DMS153 (cell line): Measurements from ENCODE around the gene INVS.
A peak's percentile ranks its signal among the peaks of the same experiment; 100 is the strongest.
"Not testable (repeated sequence)": the region's sequence is repeated elsewhere in the genome, so short reads cannot be mapped to it uniquely, and the experiment has no call there.

ENCODE experiments used
- DNase-seq: peaks from one replicate; lab custom pipeline; 2025; lab: John Stamatoyannopoulos, UW

The INVS gene, protein sequence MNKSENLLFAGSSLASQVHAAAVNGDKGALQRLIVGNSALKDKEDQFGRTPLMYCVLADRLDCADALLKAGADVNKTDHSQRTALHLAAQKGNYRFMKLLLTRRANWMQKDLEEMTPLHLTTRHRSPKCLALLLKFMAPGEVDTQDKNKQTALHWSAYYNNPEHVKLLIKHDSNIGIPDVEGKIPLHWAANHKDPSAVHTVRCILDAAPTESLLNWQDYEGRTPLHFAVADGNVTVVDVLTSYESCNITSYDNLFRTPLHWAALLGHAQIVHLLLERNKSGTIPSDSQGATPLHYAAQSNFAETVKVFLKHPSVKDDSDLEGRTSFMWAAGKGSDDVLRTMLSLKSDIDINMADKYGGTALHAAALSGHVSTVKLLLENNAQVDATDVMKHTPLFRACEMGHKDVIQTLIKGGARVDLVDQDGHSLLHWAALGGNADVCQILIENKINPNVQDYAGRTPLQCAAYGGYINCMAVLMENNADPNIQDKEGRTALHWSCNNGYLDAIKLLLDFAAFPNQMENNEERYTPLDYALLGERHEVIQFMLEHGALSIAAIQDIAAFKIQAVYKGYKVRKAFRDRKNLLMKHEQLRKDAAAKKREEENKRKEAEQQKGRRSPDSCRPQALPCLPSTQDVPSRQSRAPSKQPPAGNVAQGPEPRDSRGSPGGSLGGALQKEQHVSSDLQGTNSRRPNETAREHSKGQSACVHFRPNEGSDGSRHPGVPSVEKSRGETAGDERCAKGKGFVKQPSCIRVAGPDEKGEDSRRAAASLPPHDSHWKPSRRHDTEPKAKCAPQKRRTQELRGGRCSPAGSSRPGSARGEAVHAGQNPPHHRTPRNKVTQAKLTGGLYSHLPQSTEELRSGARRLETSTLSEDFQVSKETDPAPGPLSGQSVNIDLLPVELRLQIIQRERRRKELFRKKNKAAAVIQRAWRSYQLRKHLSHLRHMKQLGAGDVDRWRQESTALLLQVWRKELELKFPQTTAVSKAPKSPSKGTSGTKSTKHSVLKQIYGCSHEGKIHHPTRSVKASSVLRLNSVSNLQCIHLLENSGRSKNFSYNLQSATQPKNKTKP

DNA sequence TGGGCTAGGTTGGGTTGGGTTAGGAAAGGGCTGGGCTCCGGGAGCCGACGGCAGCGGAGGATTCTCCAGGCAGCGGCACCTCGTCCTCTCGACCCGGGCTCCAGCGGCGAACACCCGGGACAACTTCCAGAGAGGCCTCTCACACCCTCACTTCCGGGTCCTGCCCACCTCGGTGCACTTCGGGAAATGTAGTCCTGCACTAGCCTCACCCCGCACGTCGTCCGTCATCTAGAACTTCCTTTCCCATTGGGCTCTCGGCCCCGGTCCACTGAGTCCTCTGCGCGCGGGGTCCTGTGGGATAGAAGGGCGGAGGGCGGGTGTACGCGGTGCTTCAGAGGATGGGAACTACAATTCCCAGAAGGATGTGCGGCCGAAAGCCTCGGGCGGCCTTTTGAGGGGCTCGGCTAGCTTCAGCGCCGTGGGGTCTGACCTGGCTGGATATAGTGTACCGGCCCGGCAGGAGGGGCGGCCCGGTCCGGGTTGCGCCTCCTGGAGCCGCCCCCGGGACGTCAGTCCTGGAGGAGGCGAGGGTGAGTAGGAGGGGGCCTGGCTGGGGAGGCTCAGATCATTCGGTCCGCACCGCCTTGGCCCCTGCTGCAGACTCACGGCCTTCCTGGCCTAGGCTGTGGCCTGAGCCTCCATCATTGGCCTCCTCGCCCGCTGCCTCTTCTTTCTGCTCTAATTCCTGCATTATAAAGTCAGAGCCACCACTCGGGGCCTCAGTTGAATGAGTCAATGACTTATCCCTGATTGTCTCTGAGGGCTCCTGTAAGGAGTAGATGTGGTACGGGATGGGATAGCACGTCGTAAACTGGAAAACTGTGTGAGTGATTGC lies at the start of gene INVS, which contains the start of gene ERP44:
INVS (plus strand) TSS at position 357 of the 835 bp plus-strand sequence. CDS start 5,279 bp downstream, outside the sequence.
ERP44 (minus strand) TSS at position 114 of the 835 bp plus-strand sequence. CDS start 160 bp downstream, outside the sequence.
- peak; percentile 98 for DNase-seq

DNA sequence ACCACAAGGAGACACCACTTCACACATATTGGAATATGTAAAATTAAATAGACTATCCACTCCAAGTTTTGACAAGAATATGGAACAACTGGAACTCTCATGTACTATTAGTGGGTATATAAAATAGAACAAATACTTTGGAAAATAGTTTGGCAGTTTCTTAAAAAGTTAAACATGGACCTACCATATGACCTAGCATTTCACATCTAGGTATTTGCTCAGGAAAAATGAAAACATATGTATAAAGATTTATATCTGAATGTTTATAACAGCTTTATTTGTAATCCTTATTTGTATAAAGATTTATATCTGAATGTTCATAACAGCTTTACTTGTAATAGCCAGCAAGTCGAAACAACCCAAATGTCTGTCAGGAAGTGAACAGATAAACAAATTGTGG lies 49.5 kb upstream of the INVS start:
- no peak for DNase-seq

DNA sequence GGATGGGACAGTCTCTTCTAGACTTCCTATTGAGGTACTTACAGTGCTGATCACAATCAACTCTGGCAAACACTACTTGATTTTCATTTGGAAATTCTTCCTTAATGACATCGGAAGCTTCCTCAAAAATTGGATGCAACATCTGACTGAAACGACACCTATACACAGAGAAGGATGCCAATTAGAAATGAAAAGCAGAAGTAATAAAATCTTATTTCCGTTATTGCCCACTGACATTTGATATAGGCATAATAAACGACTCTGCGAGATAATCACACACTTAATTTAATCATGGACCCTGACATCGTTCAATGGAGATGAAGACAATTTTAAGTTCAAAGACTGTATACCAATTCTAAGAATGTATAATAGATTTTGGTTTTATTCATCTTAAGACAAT lies 46.7 kb upstream of the INVS start:
- DNase-seq = no peak

DNA sequence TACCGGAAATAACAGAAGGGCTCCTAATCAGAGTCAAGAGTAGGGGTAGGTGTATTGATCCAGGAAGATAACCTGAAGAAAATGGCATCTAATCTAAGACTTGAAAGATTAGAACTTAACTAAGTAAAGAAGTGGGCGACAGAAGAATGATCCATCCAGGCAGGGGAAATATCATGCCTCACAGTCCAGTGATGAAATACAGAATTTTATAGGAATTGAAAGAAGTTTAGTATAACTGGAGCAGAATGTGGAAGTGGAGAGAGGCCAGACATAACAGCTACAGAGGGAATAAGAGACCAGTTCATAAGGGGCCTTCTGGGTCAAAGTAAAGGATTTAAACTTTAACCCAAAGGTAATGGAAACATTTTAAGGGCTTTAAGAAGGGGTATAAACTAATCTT lies 42.5 kb upstream of the INVS start:
- no peak for DNase-seq

DNA sequence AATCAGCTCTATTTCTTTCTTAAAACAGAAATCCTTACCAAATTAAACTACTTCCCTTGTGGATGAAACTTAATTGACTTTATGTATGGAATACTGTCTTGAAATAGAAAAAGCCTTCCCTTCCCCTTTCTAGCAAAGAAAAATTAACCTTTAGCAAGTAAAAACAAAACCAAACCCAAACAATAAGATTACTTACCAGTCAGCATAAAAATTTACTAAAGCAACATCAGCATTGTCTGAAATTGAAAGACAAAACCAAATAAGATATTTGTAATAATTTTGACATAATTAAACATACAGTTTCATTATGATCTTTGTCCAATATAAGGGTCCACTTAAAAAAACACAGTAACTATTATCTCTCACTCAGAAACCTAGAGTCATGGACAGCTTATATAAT lies 41.4 kb upstream of the INVS start:
- DNase-seq = no peak

DNA sequence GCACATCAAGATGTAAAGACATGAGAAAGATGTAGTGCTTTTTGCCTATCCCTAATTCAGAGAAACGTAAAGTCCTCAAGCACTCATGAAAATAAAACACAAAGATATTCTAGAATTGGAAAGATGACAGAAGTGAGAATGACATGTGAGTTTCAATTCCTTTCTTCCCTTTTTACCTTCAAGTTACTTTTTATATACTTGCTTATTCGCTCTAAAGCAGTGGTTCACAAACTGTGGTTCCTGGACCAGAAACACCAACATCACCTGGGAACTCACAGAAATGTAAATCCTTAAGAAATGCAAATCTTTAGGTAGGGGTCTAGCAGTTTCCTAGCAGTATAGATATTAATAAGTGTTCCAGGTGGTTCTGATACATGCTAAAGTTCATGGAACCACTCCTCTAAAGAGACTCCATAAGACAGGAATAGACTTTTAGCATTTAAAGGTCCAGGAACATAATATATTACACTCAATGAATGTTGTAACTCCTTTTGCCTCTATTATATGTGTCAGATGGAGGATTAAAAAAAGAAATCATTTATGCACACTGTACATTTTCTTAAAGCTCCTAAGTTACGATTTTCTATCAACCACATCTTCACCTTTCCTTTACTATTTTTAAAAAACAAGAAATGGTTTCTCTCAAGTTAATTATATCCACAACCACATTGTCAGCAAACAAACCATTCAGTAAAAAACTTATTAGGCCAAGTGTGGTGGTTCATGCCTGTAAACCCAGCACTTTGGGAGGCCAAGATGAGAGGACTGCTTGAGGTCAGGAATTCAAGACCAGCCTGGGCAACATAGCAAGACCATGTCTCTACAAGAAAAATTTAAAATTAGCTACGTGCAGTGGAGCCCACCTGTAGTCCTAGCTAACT lies 40.1 kb upstream of the INVS start:
- no peak for DNase-seq

DNA sequence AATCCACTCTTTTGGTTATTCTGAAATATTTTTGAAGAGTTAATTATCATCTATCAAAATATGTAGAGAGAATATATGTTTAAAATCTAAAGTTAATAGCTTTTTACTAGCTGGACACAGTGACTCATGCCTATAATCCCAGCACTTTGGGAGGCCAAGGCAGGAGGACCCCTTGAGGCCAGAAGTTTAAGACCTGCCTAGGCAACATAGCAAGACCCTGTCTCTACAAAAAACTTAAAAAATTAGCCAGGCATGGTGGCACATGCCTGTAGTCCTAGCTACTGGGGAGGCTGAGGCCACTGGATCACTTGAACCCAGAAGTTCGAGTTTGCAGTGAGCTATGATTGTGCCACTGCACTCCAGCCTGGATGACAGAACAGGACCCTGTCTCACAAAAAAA lies 36.4 kb upstream of the INVS start:
- not testable (repeated sequence) for DNase-seq

DNA sequence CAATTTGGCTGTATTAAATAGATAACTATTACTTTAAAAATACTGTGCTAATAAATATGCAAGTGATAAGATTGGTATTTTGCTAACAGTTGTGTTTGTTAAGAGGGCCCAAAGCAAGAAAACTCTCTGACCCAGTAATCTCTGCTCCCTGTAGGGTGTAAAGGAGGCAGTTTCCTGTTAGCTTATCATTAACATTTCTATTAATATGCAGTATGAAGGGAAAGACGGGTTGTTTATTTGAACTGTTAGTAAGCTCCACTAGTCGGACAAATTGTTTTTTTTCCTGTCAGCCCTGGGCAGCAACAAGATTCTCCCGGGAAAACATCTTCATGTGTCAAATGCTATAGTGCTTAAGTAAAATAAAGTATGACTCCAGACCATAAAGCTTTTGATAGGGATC lies 35.9 kb upstream of the INVS start:
- DNase-seq = no peak

DNA sequence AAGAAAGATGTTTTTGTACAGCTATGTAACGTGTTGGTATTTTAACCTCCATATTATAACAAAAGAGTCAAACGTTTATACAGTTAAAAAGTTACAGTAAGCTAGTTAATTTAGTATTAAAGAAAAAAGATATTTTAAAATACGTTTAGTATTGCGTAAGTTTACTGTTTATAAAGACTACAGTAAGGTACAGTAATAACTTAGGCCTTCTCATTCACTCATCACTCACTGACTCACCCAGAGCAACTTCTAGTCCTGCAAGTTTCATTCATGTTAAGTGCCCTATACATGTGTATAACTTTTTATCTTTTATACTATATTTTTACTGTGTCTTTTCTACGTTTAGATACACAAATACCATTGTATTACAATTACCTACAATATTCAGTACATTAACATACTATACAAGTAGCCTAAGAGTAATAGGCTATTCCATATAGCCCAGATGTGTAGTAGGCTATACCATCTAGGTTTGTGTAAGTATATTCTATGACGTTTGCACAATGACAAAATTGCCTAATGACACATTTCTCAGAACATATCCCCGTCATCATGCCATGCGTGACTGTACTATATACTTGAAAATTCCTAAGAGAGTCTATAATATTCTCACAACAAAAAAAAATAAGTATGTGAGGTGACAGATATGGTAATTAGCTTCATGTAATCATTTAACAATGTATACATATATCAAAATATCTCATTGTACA lies 34.0 kb upstream of the INVS start:
- DNase-seq = no peak

DNA sequence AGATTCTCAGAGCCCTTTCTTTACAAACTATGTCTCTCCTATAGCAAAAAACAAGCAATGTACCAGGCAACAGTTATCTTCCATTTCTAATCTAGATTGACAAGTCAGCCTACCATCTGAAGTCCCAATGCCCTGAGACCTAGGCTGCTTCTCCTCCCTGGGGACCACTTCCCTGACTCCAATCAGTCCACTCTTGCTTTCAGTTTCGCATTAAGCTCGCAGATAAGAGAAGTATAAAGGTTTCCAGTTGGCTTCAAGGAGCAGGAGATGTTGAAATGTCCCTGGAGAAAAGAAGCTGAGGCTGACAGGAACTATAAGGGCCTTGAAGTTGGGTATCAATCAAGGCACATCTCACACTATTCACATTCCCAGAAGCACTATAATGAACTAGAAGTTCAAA lies 32.5 kb upstream of the INVS start:
- no peak for DNase-seq

DNA sequence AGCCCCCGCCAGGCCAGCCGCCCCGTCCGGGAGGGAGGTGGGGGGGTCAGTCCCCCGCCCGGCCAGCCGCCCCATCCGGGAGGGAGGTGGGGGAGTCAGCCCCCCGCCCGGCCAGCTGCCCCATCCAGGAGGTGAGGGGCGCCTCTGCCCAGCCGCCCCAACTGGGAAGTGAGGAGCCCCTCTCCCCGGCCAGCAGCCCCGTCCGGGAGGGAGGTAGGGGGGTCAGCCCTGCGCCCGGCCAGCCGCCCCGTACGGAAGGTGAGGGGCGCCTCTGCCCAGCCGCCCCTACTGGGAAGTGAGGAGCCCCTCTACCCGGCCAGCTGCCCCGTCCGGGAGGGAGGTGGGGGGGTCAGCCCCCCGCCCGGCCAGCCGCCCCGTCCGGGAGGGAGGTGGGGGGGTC lies 31.1 kb upstream of the INVS start:
- not testable (repeated sequence) for DNase-seq

DNA sequence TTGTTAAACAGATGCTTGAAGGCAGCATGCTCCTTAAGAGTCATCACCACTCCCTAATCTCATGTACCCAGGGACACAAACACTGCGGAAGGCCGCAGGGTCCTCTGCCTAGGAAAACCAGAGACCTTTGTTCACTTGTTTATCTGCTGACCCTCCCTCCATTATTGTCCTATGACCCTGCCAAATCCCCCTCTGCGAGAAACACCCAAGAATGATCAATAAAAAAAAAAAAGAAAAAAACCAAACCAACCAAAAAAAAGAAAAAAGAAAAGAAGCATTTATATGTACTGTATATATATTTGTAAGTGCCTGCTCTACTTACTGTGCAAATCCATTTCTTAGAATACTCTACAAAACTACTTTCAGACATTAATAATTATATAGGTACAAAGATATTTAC lies 30.0 kb upstream of the INVS start:
- DNase-seq = not testable (repeated sequence)

DNA sequence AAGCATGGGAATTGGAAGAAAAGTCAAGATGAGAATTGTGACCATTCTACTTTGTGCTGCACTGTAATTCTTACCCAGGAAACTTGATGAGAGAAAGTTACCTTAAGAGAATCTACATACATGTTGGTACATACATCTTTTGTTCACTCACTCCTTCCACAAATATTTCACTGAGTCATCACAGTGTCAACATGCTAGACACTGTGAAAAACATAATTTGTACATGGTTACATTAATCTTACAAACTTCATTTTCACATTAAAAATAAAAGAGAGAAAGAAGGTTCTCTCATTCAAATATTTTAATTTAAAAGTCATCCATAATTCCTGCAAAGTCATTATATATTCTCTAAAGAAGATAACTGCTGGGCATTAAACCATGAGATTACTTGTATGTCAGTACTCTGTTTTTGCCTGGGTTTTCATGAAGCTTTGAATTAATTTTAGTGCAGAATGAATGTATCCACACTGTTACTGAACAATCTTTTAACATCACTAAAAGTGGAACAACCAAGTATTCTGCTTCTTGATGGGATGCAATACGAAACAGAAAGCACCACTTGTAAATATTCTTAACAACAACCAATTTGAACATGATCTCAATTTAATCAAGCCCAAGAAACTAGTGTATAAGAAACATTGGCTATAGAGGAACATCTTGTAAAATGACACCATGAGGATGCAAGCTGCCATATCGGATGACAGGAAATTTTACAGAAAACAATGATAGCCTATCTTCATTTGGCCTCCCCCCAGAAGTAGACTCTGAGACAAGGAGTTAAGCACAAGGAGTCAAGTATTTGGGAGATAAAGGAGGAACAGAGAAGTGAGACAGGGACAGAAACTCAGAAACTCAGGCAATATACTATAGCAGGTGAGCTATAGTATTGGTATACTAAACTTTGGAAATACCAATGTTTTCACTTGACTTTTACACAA lies 28.7 kb upstream of the INVS start:
- no peak for DNase-seq

DNA sequence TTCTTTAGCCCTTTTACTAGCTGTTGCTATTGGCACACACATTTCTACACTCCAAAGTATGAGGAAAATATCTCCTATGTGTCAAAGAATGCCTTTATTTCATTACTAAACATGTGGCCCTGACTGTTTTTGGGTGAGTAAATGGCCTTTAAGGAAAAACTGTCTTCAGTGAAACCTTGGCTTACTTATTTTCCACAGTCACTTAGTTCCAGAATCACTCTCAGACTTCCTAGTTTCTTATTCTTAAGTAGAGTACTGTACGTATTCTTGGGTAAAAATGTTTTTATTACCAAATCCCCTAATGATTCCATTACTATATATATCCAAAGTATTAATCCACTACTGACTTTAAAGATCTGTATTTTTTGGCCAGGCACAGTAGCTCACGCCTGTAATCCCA lies 27.8 kb upstream of the INVS start:
- DNase-seq = no peak

DNA sequence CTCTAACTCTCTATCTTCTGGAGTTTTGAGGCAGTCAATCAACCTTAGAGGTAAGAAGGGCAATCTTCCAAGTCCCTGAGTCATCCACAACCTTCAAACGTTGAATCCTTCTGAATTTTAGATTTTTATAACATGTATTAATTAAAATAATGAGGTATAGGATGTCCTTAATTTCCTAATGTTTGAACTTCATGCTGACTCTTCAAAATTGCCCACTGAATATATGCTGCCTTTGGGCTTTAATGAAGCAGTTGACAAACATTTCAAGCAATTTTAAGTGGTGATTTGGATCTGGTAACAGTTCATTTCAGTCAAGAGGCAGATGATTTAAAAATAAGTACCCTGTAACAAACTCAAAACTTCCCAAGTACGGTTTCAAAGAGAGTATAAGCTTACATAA lies 26.2 kb upstream of the INVS start:
- DNase-seq = no peak

DNA sequence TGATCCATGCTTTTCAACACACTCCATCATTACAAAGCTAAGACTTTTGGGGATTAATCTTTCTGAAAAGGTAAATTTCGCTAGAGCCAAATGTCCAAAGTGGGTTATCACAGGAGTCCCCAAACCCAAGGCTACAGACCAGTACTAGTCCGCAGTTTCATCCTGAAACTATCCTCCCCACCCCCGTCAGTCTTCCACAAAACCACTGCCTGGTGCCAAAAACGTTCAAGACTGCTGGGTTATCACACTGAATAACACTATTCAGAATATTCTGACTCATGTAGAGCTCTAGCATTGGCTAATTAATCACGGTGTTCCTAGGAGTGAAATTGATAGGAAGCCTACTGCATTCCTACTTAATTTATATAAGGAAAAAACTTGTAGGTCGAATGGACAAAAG lies 24.9 kb upstream of the INVS start:
- no peak for DNase-seq

DNA sequence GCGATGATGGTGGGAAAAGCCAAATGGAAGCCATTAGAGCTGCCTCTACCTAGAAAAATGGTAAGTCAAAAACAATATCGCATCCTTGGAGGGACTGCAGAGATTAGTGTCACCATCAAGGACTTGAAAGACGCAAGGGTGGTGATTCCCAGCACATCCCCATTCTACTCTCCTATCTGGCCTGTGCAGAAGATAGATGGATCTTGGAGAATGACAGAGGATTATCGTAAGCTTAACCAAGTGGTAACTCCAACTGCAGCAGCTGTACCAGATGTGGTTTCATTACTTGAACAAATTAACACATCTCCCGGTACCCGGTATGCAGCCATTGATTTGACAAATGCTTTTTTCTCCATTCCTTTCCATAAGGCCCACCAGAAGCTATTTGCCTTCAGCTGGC lies 24.1 kb upstream of the INVS start:
- no peak for DNase-seq

DNA sequence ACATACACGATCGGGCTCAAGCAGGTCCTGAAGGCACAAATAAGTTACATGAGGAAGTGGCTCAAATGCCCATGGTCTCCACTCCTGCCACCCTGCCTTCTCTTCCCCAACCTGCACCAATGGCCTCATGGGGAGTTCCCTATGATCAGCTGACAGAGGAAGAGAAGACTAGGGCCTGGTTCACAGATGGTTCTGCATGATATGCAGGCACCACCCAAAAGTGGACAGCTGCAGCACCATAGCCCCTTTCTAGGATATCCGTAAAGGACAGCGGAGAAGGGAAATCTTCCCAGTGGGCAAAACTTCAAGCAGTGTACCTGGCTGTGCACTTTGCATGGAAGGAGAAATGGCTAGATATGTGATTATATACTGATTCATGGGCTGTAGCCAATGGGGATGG lies 22.8 kb upstream of the INVS start:
- not testable (repeated sequence) for DNase-seq

DNA sequence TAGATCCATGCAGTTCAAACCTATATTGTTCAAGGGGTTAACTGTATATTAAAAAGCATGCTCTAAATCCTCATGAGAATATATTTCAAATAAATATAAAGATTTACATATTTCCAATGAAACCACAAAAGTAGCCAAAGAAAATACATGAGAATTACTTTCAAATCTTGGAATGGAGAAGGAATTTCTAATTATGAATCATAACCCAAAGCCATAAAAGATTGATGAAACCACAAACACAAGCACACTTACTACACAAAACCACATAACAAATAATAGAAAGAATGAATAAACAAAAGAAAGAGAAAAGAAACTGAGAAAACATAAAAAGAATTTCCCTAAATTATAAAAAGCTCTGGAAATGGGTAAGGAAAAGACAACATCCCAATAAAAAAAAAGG lies 16.3 kb upstream of the INVS start:
- DNase-seq = no peak
